HepG2 (cell line): ENCODE data around the gene ELP6. TPM values are rescaled to one million over a fixed set of nuclear protein-coding genes. Genes with fewer than 3 reads are reported as not detected.
A peak's percentile ranks its signal among the peaks of the same experiment; 100 is the strongest.

ENCODE experiments used
- ATAC-seq: fragments of 200-7000 bp; cut with Tn5 transposase; 3 replicates; pipeline ENCODE4 v1.9.1; 2020; ENCODE audit warnings: mild to moderate bottlenecking, moderate library complexity
- BruUV-seq: library from RNA; stranded (reverse); fragments of 400-500 nt; replicated peaks from 2 replicates; lab custom pipeline; 2021; lab: Mats Ljungman, UMichigan
- CTCF ChIA-PET: fragments of 300-600 bp; formaldehyde crosslinking; extraction: SDS; loops from one replicate; lab custom pipeline; 2021; ENCODE audit warnings: low total read pairs, inconsistent platforms, low intra/inter-chr PET ratio; lab: Yijun Ruan, JAX
- POLR2A ChIA-PET: fragments of 350-600 bp; sonication (Branson Sonifier 250); formaldehyde crosslinking; loops from one replicate; lab custom pipeline; 2020; ENCODE audit warnings: antibody characterized with exemption, inconsistent platforms; lab: Yijun Ruan, JAX
- DNase-seq: peaks from one replicate; pipeline ENCODE4 v3.0.0-alpha.2; 2015; ENCODE audit warnings: low spot score
- FAIRE-seq: peaks from 3 replicates; lab custom pipeline; 2011; peaks lifted over from hg19 to GRCh38; lab: Jason Lieb, UNC
- H2AFZ ChIP-seq: one replicate; pipeline ENCODE4 v1.6.1; 2011; ENCODE audit warnings: low read length, inconsistent platforms
- H3K27ac ChIP-seq: fragments of 300-600 bp; 3 replicates; pipeline ENCODE4 v1.8.0; 2011; ENCODE audit warnings: mixed run types, mild to moderate bottlenecking, mixed read lengths, low read length, inconsistent platforms; ENCODE audit not compliant: insufficient read depth; ENCODE audit errors: extremely low read length
- H3K27me3 ChIP-seq, 2 experiments: fragments of 200-600 bp in 1 of 2; 2 replicates in 1 of 2; 3 replicates in 1 of 2; pipeline versions ENCODE4 v1.6.0 to v1.8.0; 2011; ENCODE audit warnings: low read length in 2 of 2, mild to moderate bottlenecking in 2 of 2, moderate library complexity in 2 of 2, inconsistent platforms in 1 of 2; ENCODE audit not compliant: insufficient read depth in 2 of 2, control insufficient read depth in 1 of 2
- H3K36me3 ChIP-seq, 2 experiments: fragments of 200-600 bp in 1 of 2; replicated peaks in 1 of 2; 2 replicates in 1 of 2; 3 replicates in 1 of 2; pipeline versions ENCODE4 v1.5.1 to v1.8.0; 2011; ENCODE audit warnings: low read length in 2 of 2, inconsistent platforms in 1 of 2; ENCODE audit not compliant: insufficient read depth in 2 of 2, control insufficient read depth in 1 of 2
- H3K4me1 ChIP-seq: 2 replicates; pipeline ENCODE4 v1.5.1; 2012; ENCODE audit warnings: low read length, inconsistent platforms; ENCODE audit not compliant: insufficient read depth
- H3K4me2 ChIP-seq: 2 replicates; pipeline ENCODE4 v1.6.0; 2011; ENCODE audit warnings: low read depth, low read length, inconsistent platforms
- H3K4me3 ChIP-seq, 3 experiments: fragments of 200-600 bp in 1 of 3; sonication (generic), shearing (Covaris generic) in 1 of 3; replicated peaks in 1 of 3; 2 replicates each; pipeline ENCODE4 v1.5.1; 2011 to 2016; ENCODE audit warnings: low read length in 3 of 3, inconsistent platforms in 2 of 3, low read depth in 2 of 3, mild to moderate bottlenecking in 2 of 3, control low read depth in 1 of 3, mixed read lengths in 1 of 3; ENCODE audit not compliant: insufficient read depth in 1 of 3
- H3K79me2 ChIP-seq: one replicate; pipeline ENCODE4 v1.6.1; 2011; ENCODE audit warnings: low read length, inconsistent platforms; ENCODE audit not compliant: insufficient read depth
- H3K9ac ChIP-seq: 2 replicates; pipeline ENCODE4 v1.6.0; 2011; ENCODE audit warnings: mild to moderate bottlenecking, low read depth, low read length, inconsistent platforms; ENCODE audit not compliant: insufficient read depth
- H3K9me3 ChIP-seq: 2 replicates; pipeline ENCODE4 v1.5.1; 2012; ENCODE audit warnings: mild to moderate bottlenecking, low read length
- H4K20me1 ChIP-seq: 2 replicates; pipeline ENCODE4 v1.6.0; 2011; ENCODE audit warnings: inconsistent platforms, mild to moderate bottlenecking, low read length, moderate library complexity; ENCODE audit not compliant: insufficient read depth
- BORCS8-MEF2B ChIP-seq: sonication (generic); formaldehyde crosslinking; IDR thresholded peaks from 2 replicates; pipeline ENCODE4 v1.8.0; 2022; ENCODE audit warnings: mild to moderate bottlenecking, missing genetic modification reagents
- JUNB ChIP-seq: sonication (generic); formaldehyde crosslinking; IDR thresholded peaks from 2 replicates; pipeline ENCODE4 v1.8.0; 2022; ENCODE audit warnings: missing genetic modification reagents, mild to moderate bottlenecking, borderline replicate concordance
- MED13 ChIP-seq: sonication (generic); formaldehyde crosslinking; IDR thresholded peaks from 2 replicates; pipeline ENCODE4 v1.5.0; 2020; ENCODE audit warnings: missing genetic modification reagents
- NFKBIZ ChIP-seq: IDR thresholded peaks from 2 replicates; pipeline ENCODE4 v1.6.1; 2018; ENCODE audit warnings: missing genetic modification reagents, missing compliant biosample characterization
- NR2C2 ChIP-seq: sonication (generic); formaldehyde crosslinking; IDR thresholded peaks from 2 replicates; pipeline ENCODE4 v1.4.0; 2020; ENCODE audit warnings: missing genetic modification reagents, mild to moderate bottlenecking, moderate library complexity, borderline replicate concordance
- ZNF143 ChIP-seq: sonication (generic); formaldehyde crosslinking; IDR thresholded peaks from 2 replicates; pipeline ENCODE4 v1.4.0; 2020; ENCODE audit warnings: missing genetic modification reagents
- ZNF264 ChIP-seq: sonication (generic); formaldehyde crosslinking; IDR thresholded peaks from 2 replicates; pipeline ENCODE4 v1.4.0; 2020; ENCODE audit warnings: missing genetic modification reagents
- ZNF549 ChIP-seq: sonication (generic); formaldehyde crosslinking; IDR thresholded peaks from 2 replicates; pipeline ENCODE4 v1.5.0; 2020; ENCODE audit warnings: missing genetic modification reagents
- WGBS: methylation state at CpG from one replicate; pipeline ENCODE4 v1.1.6; 2017; ENCODE audit warnings: low lambda C conversion rate; 5-methylcytosine and 5-hydroxymethylcytosine counted together
- in situ Hi-C: cut with HindIII; loops from 2 replicates; pipeline ENCODE4 v1.10.0; 2017; ENCODE audit warnings: low pct_unique_long_range_greater_than_20kb; ENCODE audit not compliant: extremely low pct_ligation_motif_present
- intact Hi-C: fragments of 100-400 bp; cut with micrococcal nuclease; formaldehyde crosslinking; loops from one replicate; pipeline ENCODE4 v1.10.0; 2022; ENCODE audit not compliant: unreplicated experiment
- polyA plus RNA-seq, 8 experiments: library from polyadenylated mRNA; depleted of rRNA in 3 of 8; stranded (reverse) in 7 of 8; unstranded in 1 of 8; fragments of >200 nt; fragmentation: Illumina TruSeq in 4 of 8; extraction: Trizol in 4 of 8; gene quantifications; 2 replicates each; pipeline versions ENCODE4 v1.2.1 to v1.2.3, GENCODE V29; 2011 to 2016; ENCODE audit warnings: low read depth in 4 of 8, missing spikeins in 1 of 8, mixed read lengths in 1 of 8; ENCODE audit not compliant: insufficient read depth in 1 of 8
- total RNA-seq, 5 experiments: library from RNA; depleted of rRNA; stranded (reverse); fragments of >200 nt; fragmentation: Illumina TruSeq; extraction: Trizol; gene quantifications; 2 replicates each; pipeline ENCODE4 v1.2.3, GENCODE V29; 2016; ENCODE audit warnings: low read depth in 1 of 5
- TF ChIP-seq, protein P1 (sequence below): sonication (generic); formaldehyde crosslinking; IDR thresholded peaks from 2 replicates; pipeline ENCODE4 v1.9.0; 2021; ENCODE audit warnings: missing genetic modification reagents, borderline replicate concordance
- TF ChIP-seq, protein P2 (sequence below): sonication (generic); formaldehyde crosslinking; IDR thresholded peaks from 2 replicates; pipeline ENCODE4 v1.5.0; 2020; ENCODE audit warnings: mild to moderate bottlenecking, missing genetic modification reagents
- TF ChIP-seq, protein P3 (sequence below): sonication (generic); formaldehyde crosslinking; IDR thresholded peaks from 2 replicates; pipeline ENCODE4 v1.5.1; 2020; ENCODE audit warnings: mild to moderate bottlenecking, missing genetic modification reagents, borderline replicate concordance
- TF ChIP-seq, protein P4 (sequence below): sonication (generic); formaldehyde crosslinking; IDR thresholded peaks from 2 replicates; pipeline ENCODE4 v1.4.0; 2020; ENCODE audit warnings: mild to moderate bottlenecking, missing genetic modification reagents

ELP6 gene
- total and polyA plus RNA-seq, 2 of the 13 experiments (the other 11 are each of a cell fraction or from before 2014, with no cell fraction given), result 45.0 to 49.3 TPM

DNA sequence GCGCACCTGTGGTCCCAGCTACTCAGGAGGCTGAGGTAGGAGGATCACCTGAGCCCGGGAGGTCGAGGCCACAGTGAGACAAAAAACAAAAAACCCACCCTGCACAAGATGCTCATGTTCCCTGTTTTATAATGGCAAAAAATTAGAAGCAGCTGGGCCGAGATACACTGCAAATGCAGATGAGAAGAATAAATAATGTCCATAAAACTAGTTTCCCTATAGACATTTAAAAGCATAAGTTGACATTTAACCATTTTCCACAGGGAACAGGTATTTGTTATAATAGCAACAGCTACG is 37.2 kb downstream of the ELP6 start:
- WGBS, result 43% methylated on average over 5 of the region's 5 CpGs
- no peak for TF ChIP-seq ZNF549 (CRISPR knock-in tag)
- TF ChIP-seq, protein P1, sequence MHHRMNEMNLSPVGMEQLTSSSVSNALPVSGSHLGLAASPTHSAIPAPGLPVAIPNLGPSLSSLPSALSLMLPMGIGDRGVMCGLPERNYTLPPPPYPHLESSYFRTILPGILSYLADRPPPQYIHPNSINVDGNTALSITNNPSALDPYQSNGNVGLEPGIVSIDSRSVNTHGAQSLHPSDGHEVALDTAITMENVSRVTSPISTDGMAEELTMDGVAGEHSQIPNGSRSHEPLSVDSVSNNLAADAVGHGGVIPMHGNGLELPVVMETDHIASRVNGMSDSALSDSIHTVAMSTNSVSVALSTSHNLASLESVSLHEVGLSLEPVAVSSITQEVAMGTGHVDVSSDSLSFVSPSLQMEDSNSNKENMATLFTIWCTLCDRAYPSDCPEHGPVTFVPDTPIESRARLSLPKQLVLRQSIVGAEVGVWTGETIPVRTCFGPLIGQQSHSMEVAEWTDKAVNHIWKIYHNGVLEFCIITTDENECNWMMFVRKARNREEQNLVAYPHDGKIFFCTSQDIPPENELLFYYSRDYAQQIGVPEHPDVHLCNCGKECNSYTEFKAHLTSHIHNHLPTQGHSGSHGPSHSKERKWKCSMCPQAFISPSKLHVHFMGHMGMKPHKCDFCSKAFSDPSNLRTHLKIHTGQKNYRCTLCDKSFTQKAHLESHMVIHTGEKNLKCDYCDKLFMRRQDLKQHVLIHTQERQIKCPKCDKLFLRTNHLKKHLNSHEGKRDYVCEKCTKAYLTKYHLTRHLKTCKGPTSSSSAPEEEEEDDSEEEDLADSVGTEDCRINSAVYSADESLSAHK, result no peak
- TF ChIP-seq NFKBIZ (CRISPR knock-in tag), result no peak
- TF ChIP-seq JUNB (CRISPR knock-in tag), result no peak
- TF ChIP-seq NR2C2 (CRISPR knock-in tag), result no peak
- TF ChIP-seq, protein P2, sequence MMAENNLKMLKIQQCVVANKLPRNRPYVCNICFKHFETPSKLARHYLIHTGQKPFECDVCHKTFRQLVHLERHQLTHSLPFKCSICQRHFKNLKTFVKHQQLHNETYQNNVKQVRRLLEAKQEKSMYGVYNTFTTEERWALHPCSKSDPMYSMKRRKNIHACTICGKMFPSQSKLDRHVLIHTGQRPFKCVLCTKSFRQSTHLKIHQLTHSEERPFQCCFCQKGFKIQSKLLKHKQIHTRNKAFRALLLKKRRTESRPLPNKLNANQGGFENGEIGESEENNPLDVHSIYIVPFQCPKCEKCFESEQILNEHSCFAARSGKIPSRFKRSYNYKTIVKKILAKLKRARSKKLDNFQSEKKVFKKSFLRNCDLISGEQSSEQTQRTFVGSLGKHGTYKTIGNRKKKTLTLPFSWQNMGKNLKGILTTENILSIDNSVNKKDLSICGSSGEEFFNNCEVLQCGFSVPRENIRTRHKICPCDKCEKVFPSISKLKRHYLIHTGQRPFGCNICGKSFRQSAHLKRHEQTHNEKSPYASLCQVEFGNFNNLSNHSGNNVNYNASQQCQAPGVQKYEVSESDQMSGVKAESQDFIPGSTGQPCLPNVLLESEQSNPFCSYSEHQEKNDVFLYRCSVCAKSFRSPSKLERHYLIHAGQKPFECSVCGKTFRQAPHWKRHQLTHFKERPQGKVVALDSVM (CRISPR knock-in tag), result peak; percentile 88; the same call in 1 of the 2 replicates
- TF ChIP-seq ZNF264 (CRISPR knock-in tag), result peak; percentile 40; the same call in 1 of the 2 replicates
- no peak for TF ChIP-seq MED13 (CRISPR knock-in tag)
- no peak for TF ChIP-seq BORCS8-MEF2B (CRISPR knock-in tag)
- no peak for TF ChIP-seq ZNF143 (CRISPR knock-in tag)
- TF ChIP-seq, protein P3, sequence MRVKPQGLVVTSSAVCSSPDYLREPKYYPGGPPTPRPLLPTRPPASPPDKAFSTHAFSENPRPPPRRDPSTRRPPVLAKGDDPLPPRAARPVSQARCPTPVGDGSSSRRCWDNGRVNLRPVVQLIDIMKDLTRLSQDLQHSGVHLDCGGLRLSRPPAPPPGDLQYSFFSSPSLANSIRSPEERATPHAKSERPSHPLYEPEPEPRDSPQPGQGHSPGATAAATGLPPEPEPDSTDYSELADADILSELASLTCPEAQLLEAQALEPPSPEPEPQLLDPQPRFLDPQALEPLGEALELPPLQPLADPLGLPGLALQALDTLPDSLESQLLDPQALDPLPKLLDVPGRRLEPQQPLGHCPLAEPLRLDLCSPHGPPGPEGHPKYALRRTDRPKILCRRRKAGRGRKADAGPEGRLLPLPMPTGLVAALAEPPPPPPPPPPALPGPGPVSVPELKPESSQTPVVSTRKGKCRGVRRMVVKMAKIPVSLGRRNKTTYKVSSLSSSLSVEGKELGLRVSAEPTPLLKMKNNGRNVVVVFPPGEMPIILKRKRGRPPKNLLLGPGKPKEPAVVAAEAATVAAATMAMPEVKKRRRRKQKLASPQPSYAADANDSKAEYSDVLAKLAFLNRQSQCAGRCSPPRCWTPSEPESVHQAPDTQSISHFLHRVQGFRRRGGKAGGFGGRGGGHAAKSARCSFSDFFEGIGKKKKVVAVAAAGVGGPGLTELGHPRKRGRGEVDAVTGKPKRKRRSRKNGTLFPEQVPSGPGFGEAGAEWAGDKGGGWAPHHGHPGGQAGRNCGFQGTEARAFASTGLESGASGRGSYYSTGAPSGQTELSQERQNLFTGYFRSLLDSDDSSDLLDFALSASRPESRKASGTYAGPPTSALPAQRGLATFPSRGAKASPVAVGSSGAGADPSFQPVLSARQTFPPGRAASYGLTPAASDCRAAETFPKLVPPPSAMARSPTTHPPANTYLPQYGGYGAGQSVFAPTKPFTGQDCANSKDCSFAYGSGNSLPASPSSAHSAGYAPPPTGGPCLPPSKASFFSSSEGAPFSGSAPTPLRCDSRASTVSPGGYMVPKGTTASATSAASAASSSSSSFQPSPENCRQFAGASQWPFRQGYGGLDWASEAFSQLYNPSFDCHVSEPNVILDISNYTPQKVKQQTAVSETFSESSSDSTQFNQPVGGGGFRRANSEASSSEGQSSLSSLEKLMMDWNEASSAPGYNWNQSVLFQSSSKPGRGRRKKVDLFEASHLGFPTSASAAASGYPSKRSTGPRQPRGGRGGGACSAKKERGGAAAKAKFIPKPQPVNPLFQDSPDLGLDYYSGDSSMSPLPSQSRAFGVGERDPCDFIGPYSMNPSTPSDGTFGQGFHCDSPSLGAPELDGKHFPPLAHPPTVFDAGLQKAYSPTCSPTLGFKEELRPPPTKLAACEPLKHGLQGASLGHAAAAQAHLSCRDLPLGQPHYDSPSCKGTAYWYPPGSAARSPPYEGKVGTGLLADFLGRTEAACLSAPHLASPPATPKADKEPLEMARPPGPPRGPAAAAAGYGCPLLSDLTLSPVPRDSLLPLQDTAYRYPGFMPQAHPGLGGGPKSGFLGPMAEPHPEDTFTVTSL, result peak; percentile 28; the same call in 1 of the 2 replicates
- TF ChIP-seq, protein P4, sequence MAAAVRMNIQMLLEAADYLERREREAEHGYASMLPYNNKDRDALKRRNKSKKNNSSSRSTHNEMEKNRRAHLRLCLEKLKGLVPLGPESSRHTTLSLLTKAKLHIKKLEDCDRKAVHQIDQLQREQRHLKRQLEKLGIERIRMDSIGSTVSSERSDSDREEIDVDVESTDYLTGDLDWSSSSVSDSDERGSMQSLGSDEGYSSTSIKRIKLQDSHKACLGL (CRISPR knock-in tag), result no peak

More for the DNA sequence above, 37.2 kb downstream of the ELP6 start:
- no peak for DNase-seq
- no peak overlapping the region for H3K27ac ChIP-seq
- no peak for FAIRE-seq
- peak overlapping the region; percentile 76 for H3K9ac ChIP-seq
- H2AFZ ChIP-seq, result peak overlapping the region; percentile 95
- no peak for ATAC-seq
- ChIA-PET POLR2A (interaction anchor here (2.7 kb wide), 2 partner anchors 32 to 35 kb away, joined by 12 to 30 read pairs; no protein-coding TSS in a partner anchor), CTCF (interaction anchor here (1.2 to 2.5 kb wide), 3 partner anchors 32 to 55 kb away, joined by 4 to 36 read pairs (median 12); no protein-coding TSS in a partner anchor)
- no TSS peak for BruUV-seq
- peak overlapping the region; percentile 51 to 81 (median 72); a peak in 5 of 6 replicates for H3K4me3 ChIP-seq
- in situ Hi-C loops (loop anchor here (5.0 kb wide), 1 partner anchor 54 kb away; no protein-coding TSS in a partner anchor), intact Hi-C loops (loop anchor here (5.0 kb wide), 1 partner anchor 36 kb away; the partner anchor contains the start of gene ELP6)
- H4K20me1 ChIP-seq, result peaks cover 14% of the 10 kb centered on the region
- peak overlapping the region; percentile 76 for H3K4me2 ChIP-seq
- peaks cover 32% of the 10 kb centered on the region for H3K79me2 ChIP-seq
- no peaks in the 10 kb centered on the region for H3K9me3 ChIP-seq
- H3K4me1 ChIP-seq, result peaks cover 37% of the 10 kb centered on the region
- no peaks in the 10 kb centered on the region for H3K36me3 ChIP-seq
- no peaks in the 10 kb centered on the region; a peak in 1 of 5 replicates for H3K27me3 ChIP-seq
